SIG-M5 (cell line): ENCODE measurements around the gene CHI3L1.

Source experiments
- DNase-seq: peaks from one replicate; lab custom pipeline; 2025; lab: John Stamatoyannopoulos, UW

The CHI3L1 gene

GRCh38 chr1:203150511-203151297 is 35.8 kb downstream of the CHI3L1 start:
- no peak for DNase-seq

DNA sequence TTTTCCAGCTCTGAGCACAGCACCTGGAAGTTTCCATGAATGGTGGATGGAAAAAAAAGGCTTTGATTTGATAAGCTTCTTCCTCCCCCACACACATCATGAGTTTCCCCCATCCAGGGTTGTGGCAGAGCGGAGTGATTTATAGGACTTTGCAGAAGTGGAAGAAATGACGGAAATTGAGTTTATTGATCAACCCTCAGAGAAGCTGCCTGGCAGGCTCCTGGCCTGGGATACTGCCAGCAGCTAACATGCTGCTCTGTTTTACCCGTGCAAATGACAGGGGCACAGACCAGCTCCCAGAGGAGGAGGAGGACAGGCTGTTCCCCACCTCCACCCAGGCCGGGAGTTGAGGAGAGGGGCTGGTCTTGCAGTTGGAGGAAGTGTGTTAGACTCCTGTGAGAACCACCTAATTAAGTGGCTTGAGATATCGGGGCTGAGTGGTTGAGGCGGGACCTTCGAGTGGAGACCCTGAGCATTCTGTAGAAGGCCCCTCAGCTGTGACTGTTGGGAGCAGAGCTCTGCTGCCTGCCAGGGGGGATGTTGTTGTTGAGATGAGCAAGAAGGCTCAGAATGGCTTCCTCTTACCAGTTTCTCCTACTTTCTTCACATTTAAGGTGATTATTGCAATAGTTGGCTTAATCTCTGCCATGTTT is 37.2 kb downstream of the CHI3L1 start:
- no peak for DNase-seq

DNA sequence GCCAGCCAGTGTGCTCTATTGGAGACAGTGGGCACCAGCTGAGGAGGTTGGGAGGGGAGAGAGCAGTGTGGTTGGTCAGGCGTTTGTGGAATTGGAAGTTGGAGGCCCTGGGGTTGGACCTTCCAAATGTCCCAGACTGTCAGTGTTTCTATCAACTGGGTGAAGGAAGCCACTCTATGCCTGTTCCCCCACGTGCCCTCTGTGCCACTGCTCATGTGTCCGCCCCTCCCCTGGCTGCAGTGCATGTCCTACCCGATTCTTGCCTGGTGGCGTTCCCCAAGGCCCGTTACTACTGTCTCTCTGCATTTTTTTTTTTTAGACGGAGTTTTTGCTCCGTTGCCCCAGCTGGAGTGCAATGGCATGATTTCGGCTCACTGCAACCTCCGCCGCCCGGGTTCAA is 37.9 kb downstream of the CHI3L1 start:
- no peak for DNase-seq

DNA sequence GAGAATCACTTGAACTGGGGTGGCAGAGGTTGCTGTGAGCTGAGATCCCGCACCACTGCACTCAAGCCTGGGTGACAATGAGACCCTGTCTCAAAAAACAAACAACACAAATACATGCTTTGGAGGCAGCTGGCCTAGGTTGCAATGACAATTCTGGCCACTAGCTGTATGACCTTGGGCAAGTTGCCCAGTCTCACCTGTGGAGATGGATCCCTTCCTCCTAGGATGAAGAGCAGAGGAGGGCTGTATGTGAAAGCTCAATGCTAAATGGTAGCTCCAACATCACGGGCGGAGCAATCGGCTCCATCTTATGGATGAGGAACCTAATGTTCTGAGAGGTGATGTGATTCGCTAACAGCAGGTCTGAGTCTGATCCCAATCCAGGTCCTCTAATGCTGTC is 38.4 kb downstream of the CHI3L1 start:
- no peak for DNase-seq

DNA sequence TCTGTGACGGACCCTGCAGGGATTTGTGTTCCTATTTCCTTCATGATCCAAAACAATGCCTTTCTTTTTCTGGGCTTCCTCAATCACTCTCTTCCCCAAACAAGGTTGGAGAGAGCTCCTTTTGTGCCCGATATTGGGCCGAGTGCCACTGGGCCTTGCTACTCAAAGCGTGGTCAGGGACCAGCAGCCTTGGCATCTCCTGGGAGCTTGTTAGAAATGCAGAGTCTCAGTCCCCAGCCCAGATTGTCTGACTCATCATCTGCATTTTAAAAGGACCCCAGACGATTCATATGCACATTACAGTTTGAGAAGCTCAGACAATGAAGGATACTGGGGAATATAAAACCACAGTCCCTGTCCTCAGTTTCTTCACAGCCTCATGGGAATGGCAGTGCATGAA is 39.1 kb downstream of the CHI3L1 start:
- no peak for DNase-seq

DNA sequence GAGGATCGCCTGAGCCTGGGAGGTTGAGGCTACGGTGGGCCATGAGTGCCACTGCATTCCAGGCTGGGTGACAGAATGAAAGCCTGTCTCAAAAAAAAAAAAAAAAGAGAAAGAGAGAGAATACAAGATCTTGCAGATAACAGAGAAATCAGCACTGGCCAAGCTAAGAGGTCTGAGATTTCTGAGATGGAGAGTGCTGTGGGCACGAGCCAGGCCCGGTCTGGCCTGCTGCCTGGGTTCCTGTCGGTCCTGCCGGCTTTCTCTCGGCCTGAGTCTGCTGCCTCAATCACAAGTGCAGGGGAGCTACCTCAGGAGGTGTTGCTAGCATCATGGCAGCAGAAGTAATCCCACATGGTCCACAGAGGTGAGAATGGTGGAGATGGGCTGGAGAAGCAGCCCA is 40.0 kb downstream of the CHI3L1 start:
- no peak for DNase-seq

DNA sequence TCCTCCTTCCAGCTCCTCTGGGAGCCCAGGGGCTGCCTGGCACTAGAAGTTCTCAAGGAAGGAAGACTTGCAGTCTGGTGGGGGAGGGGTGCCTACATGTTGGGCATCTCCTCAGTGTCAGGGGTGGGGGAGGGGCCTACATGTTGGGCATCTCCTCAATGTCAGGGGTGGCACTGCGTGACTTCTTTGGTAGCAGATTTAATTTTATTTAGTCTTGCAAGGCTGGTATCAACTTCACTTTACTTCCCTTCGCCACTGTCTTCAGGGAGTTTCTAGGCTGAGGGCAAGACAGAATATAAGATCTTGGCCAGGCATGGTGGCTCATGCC is 40.5 kb downstream of the CHI3L1 start:
- DNase-seq = no peak

GRCh38 chr1:203145321-203146041 is 41.0 kb downstream of the CHI3L1 start:
- no peak for DNase-seq

DNA sequence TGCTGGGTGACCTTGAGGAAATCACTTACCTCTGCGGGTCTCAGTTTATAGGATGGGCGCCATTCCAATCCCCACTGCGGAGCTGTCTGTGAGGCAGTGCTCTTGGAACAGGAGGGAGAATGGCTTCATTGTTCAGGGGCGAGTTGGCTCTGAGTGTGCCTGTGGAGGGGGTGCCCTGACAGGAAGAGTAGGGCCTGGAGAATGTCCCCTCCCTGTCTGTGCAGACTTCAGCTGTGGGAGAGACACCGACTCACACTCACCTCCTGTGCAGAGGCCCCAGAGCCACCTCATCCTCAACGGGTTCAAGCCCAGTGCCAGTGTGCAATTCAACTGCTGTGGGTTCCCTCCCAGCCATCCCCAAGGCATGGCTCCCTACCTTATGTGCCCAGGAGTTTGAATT is 41.8 kb downstream of the CHI3L1 start:
- no peak for DNase-seq

GRCh38 chr1:203143641-203144040 is 42.9 kb downstream of the CHI3L1 start:
- no peak for DNase-seq

GRCh38 chr1:203142684-203143408 is 43.7 kb downstream of the CHI3L1 start:
- DNase-seq = no peak

GRCh38 chr1:203142124-203142523 is 44.4 kb downstream of the CHI3L1 start:
- no peak for DNase-seq

DNA sequence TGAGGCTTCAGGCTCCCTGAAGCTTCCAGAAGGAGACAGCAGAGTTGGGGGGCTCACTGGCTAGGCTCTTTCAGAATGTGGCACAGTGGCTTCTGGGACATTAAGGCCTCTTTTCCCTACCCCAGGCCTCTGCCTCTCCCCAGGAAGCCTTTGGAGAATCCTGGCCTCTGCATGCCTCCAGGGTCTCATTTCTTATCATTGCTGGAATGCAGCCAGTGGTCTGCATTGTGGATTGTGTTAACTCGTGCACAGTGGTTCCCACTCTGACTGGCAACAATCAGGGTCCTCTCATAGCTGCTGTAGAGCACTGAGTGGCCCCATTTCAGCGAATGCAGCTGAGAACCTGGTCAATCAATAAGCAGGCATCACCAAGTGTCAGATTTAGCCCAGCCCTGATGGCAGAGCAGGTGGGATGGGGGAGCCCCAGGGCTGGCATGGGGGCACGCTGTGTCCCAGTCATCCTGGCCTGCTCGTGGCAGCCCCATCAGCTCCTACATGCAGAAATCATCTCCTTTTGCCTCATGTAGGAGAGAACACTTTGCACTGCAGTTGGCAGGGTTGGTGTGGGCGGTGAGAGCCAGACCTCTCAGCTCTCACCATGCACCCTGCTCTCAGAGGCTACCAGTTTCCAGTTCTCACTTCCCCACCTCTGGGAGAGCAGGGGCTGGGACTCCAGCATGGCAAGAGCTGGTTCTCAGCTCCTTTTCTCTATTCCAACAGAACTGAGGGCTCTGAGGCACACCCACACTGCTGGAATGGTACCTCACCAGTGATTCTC is 45.6 kb downstream of the CHI3L1 start:
- DNase-seq = no peak

- no peak for DNase-seq
Observed at GRCh38 chr1:203139976-203140475, 46.5 kb downstream of the CHI3L1 start.

- DNase-seq = no peak
Observed at GRCh38 chr1:203138066-203138465, 48.4 kb downstream of the CHI3L1 start.

DNA sequence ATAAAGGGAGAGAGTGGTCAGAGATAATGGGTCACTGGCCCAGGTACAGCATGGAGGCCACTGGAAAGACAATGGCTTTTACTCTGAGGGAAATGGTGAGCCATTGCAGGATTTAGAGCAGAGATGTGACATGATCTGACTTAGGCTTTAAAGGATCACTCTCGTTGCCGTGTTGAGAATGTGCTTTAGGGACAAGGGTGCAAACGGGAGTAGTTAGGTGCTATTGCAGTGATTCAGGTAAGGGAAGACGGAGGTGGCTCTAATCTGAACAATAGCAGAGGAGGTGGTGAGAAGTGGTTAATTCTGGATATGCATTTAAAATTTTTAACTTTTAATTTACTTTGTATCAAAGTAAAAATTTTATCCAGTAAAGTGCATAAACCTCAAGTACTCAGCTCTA is 49.2 kb downstream of the CHI3L1 start:
- DNase-seq = no peak

GRCh38 chr1:203136409-203137042 is 50.0 kb downstream of the CHI3L1 start:
- no peak for DNase-seq

- no peak for DNase-seq
Observed at GRCh38 chr1:203135636-203136305, 50.7 kb downstream of the CHI3L1 start.

DNA sequence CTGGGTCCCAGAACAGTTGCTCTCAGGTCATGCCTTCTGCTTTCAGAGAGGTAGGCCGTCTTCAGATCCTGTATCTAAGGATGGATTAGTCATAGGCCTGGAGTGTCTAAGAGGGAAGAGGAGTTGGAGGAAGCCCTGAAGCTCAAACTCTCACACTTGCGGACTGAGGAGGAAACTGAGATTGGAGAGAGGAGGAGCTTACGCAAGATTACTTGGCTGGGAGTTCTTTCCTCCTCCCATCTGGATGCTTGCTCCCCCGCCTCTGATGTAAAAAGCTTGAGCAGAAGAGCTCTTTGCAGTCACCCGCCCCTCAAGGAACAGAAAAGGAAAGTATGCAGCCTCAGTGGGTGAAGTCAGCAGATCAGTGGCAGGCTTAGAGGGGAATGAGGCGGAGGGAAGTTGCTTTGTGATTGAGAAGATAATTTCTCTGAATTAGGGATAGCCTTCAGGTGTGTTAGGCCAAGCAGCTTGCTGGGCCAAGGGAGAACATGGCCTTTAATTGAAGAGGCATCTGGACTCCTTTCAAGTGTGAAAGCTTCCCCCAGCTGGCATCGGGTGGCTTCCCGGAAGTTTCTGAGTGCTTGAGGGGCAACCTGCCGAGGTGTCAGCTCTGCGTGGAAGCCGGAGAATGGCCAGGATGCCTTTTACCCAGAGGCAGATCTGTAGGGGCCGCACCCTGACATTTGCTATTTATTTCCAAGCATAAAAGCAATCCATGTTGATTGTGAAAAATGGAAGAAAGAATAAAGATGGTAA is 52.4 kb downstream of the CHI3L1 start:
- DNase-seq = no peak
